Parathyroid adenoma (tissue), 2 donors: ENCODE data around the gene ACTN1.
A peak's percentile ranks its signal among the peaks of the same experiment; 100 is the strongest.

Experiments
- H2AFZ ChIP-seq: fragments of 300-600 bp; sonication (generic); one replicate; pipeline ENCODE4 v1.7.0; 2017; ENCODE audit warnings: antibody characterized with exemption, mild to moderate bottlenecking
- H3K27ac ChIP-seq: fragments of 300-600 bp; sonication (generic); one replicate; pipeline ENCODE4 v1.7.0; 2017
- H3K27me3 ChIP-seq: fragments of 300-600 bp; sonication (generic); one replicate; pipeline ENCODE4 v1.7.0; 2017; ENCODE audit warnings: low read length; ENCODE audit not compliant: control insufficient read depth, insufficient read depth
- H3K36me3 ChIP-seq: fragments of 300-600 bp; sonication (generic); one replicate; pipeline ENCODE4 v1.7.0; 2017; ENCODE audit warnings: low read length; ENCODE audit not compliant: control insufficient read depth, insufficient read depth
- H3K4me1 ChIP-seq: fragments of 300-600 bp; sonication (generic); one replicate; pipeline ENCODE4 v1.7.0; 2017; ENCODE audit warnings: control low read depth
- H3K4me2 ChIP-seq: fragments of 300-600 bp; sonication (generic); one replicate; pipeline ENCODE4 v1.7.0; 2017; ENCODE audit warnings: low read length
- H3K4me3 ChIP-seq: fragments of 300-600 bp; sonication (generic); one replicate; pipeline ENCODE4 v1.7.0; 2017; ENCODE audit warnings: low read depth, low read length
- H3K79me2 ChIP-seq: fragments of 300-600 bp; sonication (generic); one replicate; pipeline ENCODE4 v1.7.0; 2017; ENCODE audit warnings: control low read depth
- H3K9ac ChIP-seq: fragments of 300-600 bp; sonication (generic); one replicate; pipeline ENCODE4 v1.7.0; 2017; ENCODE audit warnings: mild to moderate bottlenecking
- H3K9me3 ChIP-seq: fragments of 300-600 bp; sonication (generic); one replicate; pipeline ENCODE4 v1.7.0; 2017; ENCODE audit warnings: low read length; ENCODE audit not compliant: control insufficient read depth
- CTCF ChIP-seq: fragments of 300-600 bp; sonication (generic); IDR thresholded peaks from one replicate; pipeline ENCODE4 v1.7.0; 2017; ENCODE audit warnings: antibody characterized with exemption, mild to moderate bottlenecking
- donor health status: primary hyperparathyroidism.

ACTN1 gene

DNA sequence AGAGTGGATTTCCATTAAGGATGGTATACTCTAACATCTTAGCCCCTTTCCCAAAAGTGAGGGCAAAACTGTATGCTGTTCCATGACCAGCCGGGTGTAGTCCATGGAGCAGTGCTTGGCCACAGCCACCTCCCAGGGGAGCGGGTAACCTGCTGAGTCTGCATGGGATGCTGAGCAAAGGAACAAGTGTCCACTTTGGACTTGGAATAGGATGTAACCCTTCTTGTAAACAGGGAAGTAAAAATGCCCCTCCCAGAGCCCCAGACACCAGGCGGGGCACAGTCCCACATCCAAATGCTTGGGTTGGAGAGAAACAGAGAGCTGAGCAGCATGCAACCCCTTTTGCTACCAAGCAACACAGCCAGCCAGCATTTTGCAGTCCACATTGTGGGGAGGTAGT is 65.6 kb downstream of the ACTN1 start:
- Histone ChIP-seq H2AFZ (no peak overlapping the region), H3K27ac (no peak overlapping the region)

GRCh38 chr14:68911594-68912227 is 67.4 kb downstream of the ACTN1 start:
- TF ChIP-seq CTCF: peak; percentile 97
- H3K36me3 ChIP-seq: no peaks in the 10 kb centered on the region
- no peak overlapping the region for H3K4me3 ChIP-seq
- no peak overlapping the region for H3K9ac ChIP-seq
- H3K27ac ChIP-seq: no peak overlapping the region
- peak overlapping the region; percentile 13 for H2AFZ ChIP-seq
- H3K79me2 ChIP-seq: no peaks in the 10 kb centered on the region
- H3K4me2 ChIP-seq: no peak overlapping the region
- H3K9me3 ChIP-seq: no peaks in the 10 kb centered on the region
- no peaks in the 10 kb centered on the region for H3K27me3 ChIP-seq
- H3K4me1 ChIP-seq: no peaks in the 10 kb centered on the region

More for the DNA sequence above, 65.6 kb downstream of the ACTN1 start:
- Histone ChIP-seq H3K9ac (no peak overlapping the region), H3K4me1 (no peaks in the 10 kb centered on the region), H3K4me3 (no peak overlapping the region), H3K36me3 (no peaks in the 10 kb centered on the region), H3K9me3 (no peaks in the 10 kb centered on the region), H3K79me2 (no peaks in the 10 kb centered on the region), H3K27me3 (no peaks in the 10 kb centered on the region), H3K4me2 (no peak overlapping the region)
- no peak for TF ChIP-seq CTCF

GRCh38 chr14:68910540-68910939 is 68.6 kb downstream of the ACTN1 start:
- H3K9ac ChIP-seq: no peak overlapping the region
- no peaks in the 10 kb centered on the region for H3K79me2 ChIP-seq
- H3K4me2 ChIP-seq: no peak overlapping the region
- H3K27ac ChIP-seq: no peak overlapping the region
- no peaks in the 10 kb centered on the region for H3K27me3 ChIP-seq
- no peaks in the 10 kb centered on the region for H3K9me3 ChIP-seq
- H3K4me1 ChIP-seq: no peaks in the 10 kb centered on the region
- no peak overlapping the region for H2AFZ ChIP-seq
- H3K36me3 ChIP-seq: no peaks in the 10 kb centered on the region
- TF ChIP-seq CTCF: no peak
- H3K4me3 ChIP-seq: no peak overlapping the region

DNA sequence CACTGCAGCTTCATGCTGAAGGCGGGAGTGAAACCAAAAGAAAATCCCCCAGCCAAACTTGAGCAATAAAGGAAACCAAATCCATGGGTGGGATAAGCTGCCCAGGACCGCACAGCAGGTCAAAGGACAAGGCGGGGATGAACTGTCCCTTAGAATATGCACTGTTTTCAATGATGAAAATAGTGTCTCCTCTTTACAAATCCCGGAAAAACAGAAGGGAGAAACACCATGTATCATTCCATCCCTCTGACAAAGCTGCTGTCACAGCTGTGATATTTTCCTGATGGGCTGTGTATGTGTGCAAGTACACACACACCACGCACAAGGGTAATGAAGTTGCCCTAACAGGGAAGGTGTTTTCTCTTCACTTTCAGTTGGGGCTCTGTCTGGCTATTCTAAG is 70.3 kb downstream of the ACTN1 start:
- H3K36me3 ChIP-seq: no peaks in the 10 kb centered on the region
- H3K27ac ChIP-seq: no peak overlapping the region
- no peak for TF ChIP-seq CTCF
- H3K79me2 ChIP-seq: no peaks in the 10 kb centered on the region
- H3K4me1 ChIP-seq: no peaks in the 10 kb centered on the region
- H3K4me2 ChIP-seq: no peak overlapping the region
- no peaks in the 10 kb centered on the region for H3K9me3 ChIP-seq
- H2AFZ ChIP-seq: no peak overlapping the region
- no peak overlapping the region for H3K9ac ChIP-seq
- H3K4me3 ChIP-seq: no peak overlapping the region
- no peaks in the 10 kb centered on the region for H3K27me3 ChIP-seq

DNA sequence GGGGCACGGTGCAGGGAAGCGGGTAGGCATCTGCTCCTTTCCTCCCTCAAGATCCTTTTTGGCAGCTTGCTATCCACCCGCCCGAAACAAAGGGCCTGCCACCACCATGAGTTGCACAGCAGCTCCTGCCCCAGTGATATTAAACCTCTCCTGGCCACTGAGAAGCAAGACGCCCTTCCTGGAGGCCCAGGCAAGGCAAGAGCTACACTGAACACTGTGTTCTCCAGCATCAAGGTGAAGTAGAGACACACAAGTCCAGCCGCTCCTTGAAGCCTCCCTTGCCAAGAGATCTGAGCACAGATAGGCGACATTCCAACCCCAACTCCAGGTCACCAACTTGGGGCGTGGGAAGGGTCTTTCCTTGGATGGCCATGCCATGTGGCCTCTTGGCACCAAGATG is 70.9 kb downstream of the ACTN1 start:
- H2AFZ ChIP-seq: no peak overlapping the region
- H3K4me1 ChIP-seq: no peaks in the 10 kb centered on the region
- H3K27me3 ChIP-seq: no peaks in the 10 kb centered on the region
- no peak overlapping the region for H3K4me3 ChIP-seq
- no peak overlapping the region for H3K27ac ChIP-seq
- H3K36me3 ChIP-seq: no peaks in the 10 kb centered on the region
- TF ChIP-seq CTCF: no peak
- H3K9me3 ChIP-seq: no peaks in the 10 kb centered on the region
- no peaks in the 10 kb centered on the region for H3K79me2 ChIP-seq
- H3K4me2 ChIP-seq: no peak overlapping the region
- H3K9ac ChIP-seq: no peak overlapping the region
